DND-41 (cell line): ENCODE data around the gene CEACAM3.

Source experiments
- EZH2 ChIP-seq: IDR thresholded peaks from 3 replicates; pipeline ENCODE4 v1.6.1; 2012; ENCODE audit warnings: borderline replicate concordance, low read depth, mild to moderate bottlenecking, moderate library complexity, low read length, inconsistent platforms; ENCODE audit not compliant: severe bottlenecking
- TF ChIP-seq, protein P1 (sequence below): IDR thresholded peaks from 2 replicates; pipeline ENCODE4 v1.5.1; 2012; ENCODE audit warnings: borderline replicate concordance, low read length, moderate library complexity, mild to moderate bottlenecking; ENCODE audit not compliant: poor library complexity, severe bottlenecking; ENCODE audit errors: extremely low read depth

DNA sequence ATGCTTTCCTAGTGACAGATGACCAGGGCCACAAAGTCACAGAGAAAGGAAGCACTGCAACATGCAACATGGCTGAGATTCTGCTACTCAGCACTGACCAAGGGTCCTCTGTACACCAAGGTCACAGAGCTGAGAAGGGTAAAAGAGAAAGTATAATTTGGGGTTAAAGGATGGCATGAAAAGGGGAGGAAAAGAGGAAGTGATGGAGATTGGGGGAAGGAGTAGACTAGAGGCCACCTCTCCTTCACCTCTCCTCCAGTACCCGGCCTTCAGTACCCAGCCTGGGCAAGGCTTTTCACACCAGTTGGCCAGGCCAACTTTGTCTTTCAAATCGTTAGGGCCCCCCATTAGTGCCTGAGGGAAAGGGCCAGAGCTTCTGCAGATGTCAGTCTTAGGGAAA lies 57.4 kb downstream of the CEACAM3 start:
- TF ChIP-seq, protein P1, sequence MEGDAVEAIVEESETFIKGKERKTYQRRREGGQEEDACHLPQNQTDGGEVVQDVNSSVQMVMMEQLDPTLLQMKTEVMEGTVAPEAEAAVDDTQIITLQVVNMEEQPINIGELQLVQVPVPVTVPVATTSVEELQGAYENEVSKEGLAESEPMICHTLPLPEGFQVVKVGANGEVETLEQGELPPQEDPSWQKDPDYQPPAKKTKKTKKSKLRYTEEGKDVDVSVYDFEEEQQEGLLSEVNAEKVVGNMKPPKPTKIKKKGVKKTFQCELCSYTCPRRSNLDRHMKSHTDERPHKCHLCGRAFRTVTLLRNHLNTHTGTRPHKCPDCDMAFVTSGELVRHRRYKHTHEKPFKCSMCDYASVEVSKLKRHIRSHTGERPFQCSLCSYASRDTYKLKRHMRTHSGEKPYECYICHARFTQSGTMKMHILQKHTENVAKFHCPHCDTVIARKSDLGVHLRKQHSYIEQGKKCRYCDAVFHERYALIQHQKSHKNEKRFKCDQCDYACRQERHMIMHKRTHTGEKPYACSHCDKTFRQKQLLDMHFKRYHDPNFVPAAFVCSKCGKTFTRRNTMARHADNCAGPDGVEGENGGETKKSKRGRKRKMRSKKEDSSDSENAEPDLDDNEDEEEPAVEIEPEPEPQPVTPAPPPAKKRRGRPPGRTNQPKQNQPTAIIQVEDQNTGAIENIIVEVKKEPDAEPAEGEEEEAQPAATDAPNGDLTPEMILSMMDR = no peak
- TF ChIP-seq EZH2 = no peak
